Hepatocyte (in vitro differentiated cells): Measurements from ENCODE around the gene MASP1. TPM values are rescaled to one million over a fixed set of nuclear protein-coding genes. Genes with fewer than 3 reads are reported as not detected.
A peak's percentile ranks its signal among the peaks of the same experiment; 100 is the strongest.

Experiments used
- DNase-seq: peaks from one replicate; pipeline ENCODE4 v3.0.0-alpha.2; 2016; ENCODE audit warnings: low spot score
- H2AFZ ChIP-seq: fragments of 200-600 bp; sonication (generic); 2 replicates; pipeline ENCODE4 v1.6.0; 2016; ENCODE audit warnings: antibody characterized with exemption, mild to moderate bottlenecking
- H3K27ac ChIP-seq: fragments of 200-600 bp; sonication (generic); 2 replicates; pipeline ENCODE4 v1.5.1; 2016; ENCODE audit warnings: mild to moderate bottlenecking
- H3K27me3 ChIP-seq: fragments of 200-600 bp; sonication (generic); 2 replicates; pipeline ENCODE4 v1.6.1; 2016
- H3K36me3 ChIP-seq: fragments of 200-600 bp; sonication (generic); replicated peaks from 2 replicates; pipeline ENCODE4 v1.5.1; 2016; ENCODE audit warnings: low read depth; ENCODE audit not compliant: insufficient read depth
- H3K4me1 ChIP-seq: fragments of 200-600 bp; sonication (generic); 2 replicates; pipeline ENCODE4 v1.5.1; 2016; ENCODE audit warnings: mild to moderate bottlenecking, moderate library complexity; ENCODE audit not compliant: insufficient read depth
- H3K4me2 ChIP-seq: fragments of 200-600 bp; sonication (generic); 2 replicates; pipeline ENCODE4 v1.6.0; 2016
- H3K4me3 ChIP-seq: fragments of 200-600 bp; sonication (generic); 2 replicates; pipeline ENCODE4 v1.5.1; 2016; ENCODE audit warnings: mild to moderate bottlenecking
- H3K79me2 ChIP-seq: fragments of 200-600 bp; sonication (generic); 2 replicates; pipeline ENCODE4 v1.6.0; 2017; ENCODE audit warnings: mild to moderate bottlenecking
- H3K9me2 ChIP-seq: fragments of 200-600 bp; sonication (generic); replicated peaks from 2 replicates; pipeline ENCODE4 v1.6.0; 2017; ENCODE audit warnings: mild to moderate bottlenecking; ENCODE audit not compliant: insufficient read depth
- H3K9me3 ChIP-seq: fragments of 200-600 bp; sonication (generic); 2 replicates; pipeline ENCODE4 v1.5.1; 2016; ENCODE audit warnings: low read depth, mild to moderate bottlenecking
- H4K20me1 ChIP-seq: fragments of 200-600 bp; sonication (generic); 2 replicates; pipeline ENCODE4 v1.6.0; 2016; ENCODE audit warnings: mild to moderate bottlenecking; ENCODE audit not compliant: insufficient read depth, poor library complexity, severe bottlenecking
- CTCF ChIP-seq: fragments of 200-600 bp; sonication (generic); IDR thresholded peaks from 2 replicates; pipeline ENCODE4 v1.5.1; 2016; ENCODE audit warnings: antibody characterized with exemption, mild to moderate bottlenecking; ENCODE audit not compliant: poor library complexity
- EZH2 ChIP-seq: fragments of 200-600 bp; sonication (generic); IDR thresholded peaks from 2 replicates; pipeline ENCODE4 v1.6.1; 2016; ENCODE audit warnings: antibody characterized with exemption, mild to moderate bottlenecking, borderline replicate concordance
- EZH2phosphoT487 ChIP-seq: fragments of 200-600 bp; sonication (generic); IDR thresholded peaks from one replicate; pipeline ENCODE4 v1.6.1; 2018; ENCODE audit warnings: antibody characterized with exemption, mild to moderate bottlenecking, low read depth, moderate library complexity; ENCODE audit not compliant: unreplicated experiment, severe bottlenecking
- WGBS: methylation state at CpG from one replicate; pipeline ENCODE4 v1.1.6; 2016; ENCODE audit warnings: low lambda C conversion rate; ENCODE audit errors: missing lambda C conversion rate; 5-methylcytosine and 5-hydroxymethylcytosine counted together
- polyA plus RNA-seq: library from polyadenylated mRNA; unstranded; fragments of >200 nt; fragmentation: Nextera tagmentation; extraction: Ambion mirVana; gene quantifications from 2 replicates; pipeline ENCODE4 v1.2.1, GENCODE V29; 2016
- total RNA-seq: library from RNA; depleted of rRNA; stranded (reverse); fragments of >200 nt; gene quantifications from 2 replicates; pipeline ENCODE4 v1.2.3, GENCODE V29; 2014

The MASP1 gene
- total and polyA plus RNA-seq, 2 experiments from 2014 or later, result 23.3 to 29.0 TPM

GRCh38 chr3:187319699-187320302 is 28.3 kb upstream of the MASP1 start:
- Histone ChIP-seq H3K4me3 (no peak overlapping the region), H3K9me2 (no peaks in the 10 kb centered on the region), H3K27ac (no peak overlapping the region), H3K4me2 (peak overlapping the region; percentile 73), H4K20me1 (no peaks in the 10 kb centered on the region), H3K4me1 (peaks cover 19% of the 10 kb centered on the region), H3K9me3 (no peaks in the 10 kb centered on the region), H3K36me3 (no peaks in the 10 kb centered on the region), H3K79me2 (no peaks in the 10 kb centered on the region), H2AFZ (no peak overlapping the region), H3K27me3 (no peaks in the 10 kb centered on the region)
- WGBS, result 31% methylated on average over 7 of the region's 7 CpGs
- peak; percentile 86 for DNase-seq
- no peak for TF ChIP-seq EZH2
- peak; percentile 84 for TF ChIP-seq CTCF
- TF ChIP-seq EZH2phosphoT487, result no peak

- Histone ChIP-seq H2AFZ (peak overlapping the region; percentile 38), H3K27ac (no peak overlapping the region), H3K79me2 (no peaks in the 10 kb centered on the region), H3K4me2 (peak overlapping the region; percentile 73), H3K9me2 (no peaks in the 10 kb centered on the region), H4K20me1 (no peaks in the 10 kb centered on the region), H3K4me3 (no peak overlapping the region), H3K4me1 (peaks cover 19% of the 10 kb centered on the region), H3K36me3 (no peaks in the 10 kb centered on the region), H3K27me3 (no peaks in the 10 kb centered on the region), H3K9me3 (no peaks in the 10 kb centered on the region)
- TF ChIP-seq EZH2phosphoT487 (no peak), CTCF (peak; percentile 90)
- peak; percentile 75 for DNase-seq
- 29% methylated on average over 13 of the region's 13 CpGs for WGBS
Measured at GRCh38 chr3:187318819-187319616, 27.5 kb upstream of the MASP1 start.

GRCh38 chr3:187315872-187316271 is 24.3 kb upstream of the MASP1 start:
- TF ChIP-seq CTCF (no peak), EZH2phosphoT487 (no peak), EZH2 (no peak)
- H3K9me2 ChIP-seq, result no peaks in the 10 kb centered on the region
- DNase-seq, result no peak
- H3K27me3 ChIP-seq, result no peaks in the 10 kb centered on the region
- no peak overlapping the region for H3K4me3 ChIP-seq
- no peaks in the 10 kb centered on the region for H3K36me3 ChIP-seq
- H3K9me3 ChIP-seq, result no peaks in the 10 kb centered on the region
- no peak overlapping the region for H2AFZ ChIP-seq
- H4K20me1 ChIP-seq, result no peaks in the 10 kb centered on the region
- no peak overlapping the region for H3K4me2 ChIP-seq
- no peaks in the 10 kb centered on the region for H3K4me1 ChIP-seq
- no peak overlapping the region for H3K27ac ChIP-seq
- WGBS, result 89% methylated on average over 5 of the region's 5 CpGs
- no peaks in the 10 kb centered on the region for H3K79me2 ChIP-seq
